ENCODE results near the gene ETS2.

The ETS2 gene

DNA sequence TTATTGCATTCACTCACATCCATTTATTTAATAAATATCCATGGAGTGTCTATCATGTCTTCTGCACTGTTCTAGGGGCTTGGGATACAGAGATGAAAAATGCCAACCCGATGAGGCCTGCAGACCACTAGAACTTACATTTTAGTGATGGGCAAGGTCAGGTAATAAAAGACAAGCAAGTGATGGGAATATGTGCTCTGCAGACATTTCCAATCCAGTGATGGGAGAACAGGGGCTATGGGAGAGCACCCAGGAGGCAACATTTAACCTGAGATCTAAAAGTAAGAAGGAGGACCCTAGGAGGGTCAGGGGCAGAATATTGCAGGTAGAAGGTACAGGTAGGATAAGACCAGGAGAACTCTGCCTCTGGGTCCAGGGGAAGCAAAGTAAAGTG, 53.1 kb downstream of the ETS2 start:
- no peak overlapping the region for H3K4me3 ChIP-seq (ENCODE audit: low read length)
- peaks cover 11% of the 10 kb centered on the region for H3K27me3 ChIP-seq (ENCODE audit: control insufficient read depth, insufficient read depth, low read length)
- H3K9ac ChIP-seq (ENCODE audit: low read depth, low read length) = no peak overlapping the region
- peaks cover 3% of the 10 kb centered on the region for H3K4me1 ChIP-seq (ENCODE audit: control insufficient read depth, insufficient read depth, low read length)
- H3K4me2 ChIP-seq (ENCODE audit: low read length) = no peak overlapping the region
- no peaks in the 10 kb centered on the region for H3K9me3 ChIP-seq (replicated peaks; ENCODE audit: low read length)
- H3K36me3 ChIP-seq (ENCODE audit: insufficient read depth, low read length) = no peaks in the 10 kb centered on the region

DNA sequence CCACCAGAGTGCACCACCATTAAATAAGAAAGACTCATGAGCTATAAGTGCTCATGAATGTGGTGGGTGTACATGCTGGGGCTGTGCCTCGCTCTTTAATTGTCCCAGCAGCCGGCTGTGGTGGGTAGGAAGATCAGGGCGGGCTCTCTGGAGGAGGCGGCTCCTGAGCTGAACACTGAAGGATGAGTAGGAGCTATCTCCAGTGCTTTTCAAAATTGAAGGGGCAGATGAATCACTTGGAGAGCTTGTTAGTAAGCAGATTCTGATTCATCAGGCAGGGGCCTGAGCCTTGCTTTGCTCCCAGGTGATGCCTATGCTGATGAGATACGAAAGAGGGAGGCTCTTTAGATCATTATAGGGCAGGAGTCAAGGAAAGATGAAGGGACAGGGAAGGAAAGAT, 54.1 kb downstream of the ETS2 start:
- no peaks in the 10 kb centered on the region for H3K36me3 ChIP-seq (ENCODE audit: insufficient read depth, low read length)
- H3K27me3 ChIP-seq (ENCODE audit: control insufficient read depth, insufficient read depth, low read length) = peaks cover 17% of the 10 kb centered on the region
- no peak overlapping the region for H3K9ac ChIP-seq (ENCODE audit: low read depth, low read length)
- no peaks in the 10 kb centered on the region for H3K4me1 ChIP-seq (ENCODE audit: control insufficient read depth, insufficient read depth, low read length)
- H3K4me2 ChIP-seq (ENCODE audit: low read length) = no peak overlapping the region
- H3K4me3 ChIP-seq (ENCODE audit: low read length) = no peak overlapping the region
- H3K9me3 ChIP-seq (replicated peaks; ENCODE audit: low read length) = no peaks in the 10 kb centered on the region

DNA sequence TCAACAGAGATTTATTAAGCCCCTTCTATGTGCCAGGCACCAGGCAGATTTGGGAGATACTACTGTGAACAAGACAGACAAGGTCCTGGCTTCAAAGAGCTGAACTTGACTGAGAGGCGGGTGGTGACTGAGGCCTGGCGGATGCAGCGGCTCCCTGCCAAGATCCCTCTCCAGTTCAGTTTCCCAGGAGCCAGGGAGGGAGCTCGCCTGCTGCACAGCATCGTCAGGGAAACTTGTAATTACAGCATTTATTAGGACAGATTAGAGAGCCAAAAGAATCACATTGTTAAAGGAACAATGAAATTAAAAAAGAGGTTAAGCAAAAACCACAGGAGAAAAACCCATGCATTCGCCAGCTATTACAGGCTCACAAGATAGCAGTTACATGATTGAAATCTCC, 55.3 kb downstream of the ETS2 start:
- Histone ChIP-seq H3K9me3 (replicated peaks; ENCODE audit: low read length) (no peaks in the 10 kb centered on the region), H3K9ac (ENCODE audit: low read depth, low read length) (no peak overlapping the region), H3K4me2 (ENCODE audit: low read length) (no peak overlapping the region), H3K27me3 (ENCODE audit: control insufficient read depth, insufficient read depth, low read length) (peaks cover 17% of the 10 kb centered on the region), H3K36me3 (ENCODE audit: insufficient read depth, low read length) (no peaks in the 10 kb centered on the region), H3K4me1 (ENCODE audit: control insufficient read depth, insufficient read depth, low read length) (no peaks in the 10 kb centered on the region), H3K4me3 (ENCODE audit: low read length) (no peak overlapping the region)

GRCh38 chr21:38861989-38862683, 56.4 kb downstream of the ETS2 start:
- Histone ChIP-seq H3K4me3 (ENCODE audit: low read length) (no peak overlapping the region), H3K27me3 (ENCODE audit: control insufficient read depth, insufficient read depth, low read length) (peaks cover 17% of the 10 kb centered on the region), H3K4me1 (ENCODE audit: control insufficient read depth, insufficient read depth, low read length) (no peaks in the 10 kb centered on the region), H3K36me3 (ENCODE audit: insufficient read depth, low read length) (no peaks in the 10 kb centered on the region), H3K9ac (ENCODE audit: low read depth, low read length) (no peak overlapping the region), H3K4me2 (ENCODE audit: low read length) (no peak overlapping the region), H3K9me3 (replicated peaks; ENCODE audit: low read length) (no peaks in the 10 kb centered on the region)

- Histone ChIP-seq H3K9ac (ENCODE audit: low read depth, low read length) (no peak overlapping the region), H3K9me3 (replicated peaks; ENCODE audit: low read length) (no peaks in the 10 kb centered on the region), H3K4me1 (ENCODE audit: control insufficient read depth, insufficient read depth, low read length) (no peaks in the 10 kb centered on the region), H3K4me2 (ENCODE audit: low read length) (no peak overlapping the region), H3K36me3 (ENCODE audit: insufficient read depth, low read length) (no peaks in the 10 kb centered on the region), H3K27me3 (ENCODE audit: control insufficient read depth, insufficient read depth, low read length) (peaks cover 9% of the 10 kb centered on the region), H3K4me3 (ENCODE audit: low read length) (no peak overlapping the region)
Observed at GRCh38 chr21:38863291-38863690, 57.6 kb downstream of the ETS2 start.

DNA sequence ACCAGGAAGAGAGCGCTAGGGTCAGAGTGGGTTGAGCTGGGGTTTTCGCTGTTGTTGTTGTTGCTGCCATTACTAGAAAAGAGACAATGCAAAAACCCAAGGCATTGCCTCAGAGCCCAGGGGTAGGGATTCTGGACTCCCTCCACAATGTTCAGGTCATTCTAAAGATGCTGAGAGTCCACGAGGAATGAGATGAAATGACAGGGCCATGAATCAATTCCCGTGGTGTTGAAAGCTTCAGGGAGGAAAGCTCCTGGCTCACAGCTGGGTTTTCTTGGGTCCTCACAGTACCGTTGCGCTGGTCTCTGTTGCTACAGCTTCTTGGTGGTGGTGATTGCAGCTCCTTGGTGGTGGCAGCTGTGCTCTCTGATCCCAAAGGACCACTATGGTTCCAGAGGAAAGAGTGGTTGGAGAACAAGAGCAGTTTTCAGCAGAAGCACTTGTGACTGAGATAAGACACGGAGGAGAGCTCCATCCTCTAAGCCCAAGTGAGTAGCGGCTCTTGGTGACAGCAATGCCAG, 58.2 kb downstream of the ETS2 start:
- no peak overlapping the region for H3K4me3 ChIP-seq (ENCODE audit: low read length)
- H3K4me2 ChIP-seq (ENCODE audit: low read length) = no peak overlapping the region

DNA sequence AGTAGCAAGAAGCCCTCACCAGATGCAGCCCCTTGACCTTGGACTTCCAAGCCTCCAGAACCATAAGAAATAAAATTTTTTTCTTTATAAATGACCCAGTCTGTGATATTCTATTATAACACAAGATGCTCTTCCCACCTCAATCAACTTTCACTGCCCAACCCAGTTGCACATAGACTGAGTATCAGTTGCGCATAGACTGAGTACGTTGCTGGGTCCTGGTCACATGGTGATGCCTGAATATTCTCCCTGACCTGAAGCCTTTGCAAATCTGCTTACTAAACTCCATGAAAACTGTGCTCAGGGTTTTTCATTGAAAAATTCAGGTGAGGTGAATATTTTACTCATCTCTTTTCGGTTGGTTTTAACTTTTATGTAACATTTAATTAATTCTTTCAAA, 59.2 kb downstream of the ETS2 start:
- no peaks in the 10 kb centered on the region for H3K9me3 ChIP-seq (replicated peaks; ENCODE audit: low read length)
- peaks cover 6% of the 10 kb centered on the region for H3K27me3 ChIP-seq (ENCODE audit: control insufficient read depth, insufficient read depth, low read length)
- no peak overlapping the region for H3K4me2 ChIP-seq (ENCODE audit: low read length)
- no peaks in the 10 kb centered on the region for H3K4me1 ChIP-seq (ENCODE audit: control insufficient read depth, insufficient read depth, low read length)
- no peaks in the 10 kb centered on the region for H3K36me3 ChIP-seq (ENCODE audit: insufficient read depth, low read length)
- H3K4me3 ChIP-seq (ENCODE audit: low read length) = no peak overlapping the region
- H3K9ac ChIP-seq (ENCODE audit: low read depth, low read length) = no peak overlapping the region

More for the DNA sequence above, 58.2 kb downstream of the ETS2 start:
- Histone ChIP-seq H3K27me3 (ENCODE audit: control insufficient read depth, insufficient read depth, low read length) (peaks cover 6% of the 10 kb centered on the region), H3K9ac (ENCODE audit: low read depth, low read length) (no peak overlapping the region), H3K36me3 (ENCODE audit: insufficient read depth, low read length) (no peaks in the 10 kb centered on the region), H3K4me1 (ENCODE audit: control insufficient read depth, insufficient read depth, low read length) (no peaks in the 10 kb centered on the region), H3K9me3 (replicated peaks; ENCODE audit: low read length) (no peaks in the 10 kb centered on the region)

- Histone ChIP-seq H3K36me3 (ENCODE audit: insufficient read depth, low read length) (no peaks in the 10 kb centered on the region), H3K4me1 (ENCODE audit: control insufficient read depth, insufficient read depth, low read length) (no peaks in the 10 kb centered on the region), H3K27me3 (ENCODE audit: control insufficient read depth, insufficient read depth, low read length) (peaks cover 6% of the 10 kb centered on the region), H3K9ac (ENCODE audit: low read depth, low read length) (no peak overlapping the region), H3K9me3 (replicated peaks; ENCODE audit: low read length) (no peaks in the 10 kb centered on the region), H3K4me2 (ENCODE audit: low read length) (no peak overlapping the region), H3K4me3 (ENCODE audit: low read length) (no peak overlapping the region)
Observed at GRCh38 chr21:38869196-38869595, 63.5 kb downstream of the ETS2 start.

DNA sequence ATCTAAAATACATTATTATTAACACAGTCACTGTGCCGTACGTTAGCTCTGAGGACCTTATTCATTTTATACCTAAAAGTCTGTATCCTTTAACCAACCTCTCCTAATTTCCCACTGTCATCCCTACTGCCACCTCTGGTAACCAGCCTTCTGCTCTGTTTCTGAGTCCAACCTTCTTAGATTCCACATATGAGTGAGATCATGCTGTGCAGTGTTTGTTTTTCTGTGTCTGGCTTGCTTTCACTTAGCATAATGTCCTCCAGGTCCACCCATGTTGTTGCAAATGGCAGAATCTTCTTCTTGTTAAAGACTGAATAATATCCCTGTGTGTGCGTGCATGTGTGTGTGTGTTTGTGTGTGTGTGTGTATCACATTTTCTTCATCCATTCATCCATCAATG, 64.2 kb downstream of the ETS2 start:
- Histone ChIP-seq H3K4me2 (ENCODE audit: low read length) (no peak overlapping the region), H3K9me3 (replicated peaks; ENCODE audit: low read length) (no peaks in the 10 kb centered on the region)

More for the DNA sequence above, 64.2 kb downstream of the ETS2 start:
- no peaks in the 10 kb centered on the region for H3K4me1 ChIP-seq (ENCODE audit: control insufficient read depth, insufficient read depth, low read length)
- H3K9ac ChIP-seq (ENCODE audit: low read depth, low read length) = no peak overlapping the region
- no peaks in the 10 kb centered on the region for H3K36me3 ChIP-seq (ENCODE audit: insufficient read depth, low read length)
- peaks cover 4% of the 10 kb centered on the region for H3K27me3 ChIP-seq (ENCODE audit: control insufficient read depth, insufficient read depth, low read length)
- no peak overlapping the region for H3K4me3 ChIP-seq (ENCODE audit: low read length)
